DND-41 (cell line): ENCODE measurements around the gene IRS2.

Experiments
- CTCF ChIP-seq: IDR thresholded peaks from 2 replicates; pipeline ENCODE4 v1.5.1; 2012; ENCODE audit warnings: borderline replicate concordance, low read length, moderate library complexity, mild to moderate bottlenecking; ENCODE audit not compliant: poor library complexity, severe bottlenecking; ENCODE audit errors: extremely low read depth
- EZH2 ChIP-seq: IDR thresholded peaks from 3 replicates; pipeline ENCODE4 v1.6.1; 2012; ENCODE audit warnings: borderline replicate concordance, low read depth, mild to moderate bottlenecking, moderate library complexity, low read length, inconsistent platforms; ENCODE audit not compliant: severe bottlenecking

GRCh38 chr13:109724603-109725002, 61.8 kb downstream of the IRS2 start:
- TF ChIP-seq CTCF (no peak), EZH2 (no peak)
